PC-9 (cell line): ENCODE measurements around the gene C1orf35. TPM values are rescaled to one million over a fixed set of nuclear protein-coding genes. Genes with fewer than 3 reads are reported as not detected.

ENCODE experiments used
- BruUV-seq: library from RNA; stranded (reverse); fragments of 400-500 nt; replicated peaks from 2 replicates; lab custom pipeline; 2021; lab: Mats Ljungman, UMichigan
- CTCF ChIA-PET: fragments of 300-600 bp; sonication (Branson Sonifier 250); formaldehyde crosslinking; loops from one replicate; lab custom pipeline; 2022; ENCODE audit warnings: antibody characterized with exemption; lab: Charles Lee
- POLR2A ChIA-PET: fragments of 300-600 bp; sonication (Branson Sonifier 250); formaldehyde crosslinking; loops from one replicate; lab custom pipeline; 2022; ENCODE audit warnings: antibody characterized with exemption; ENCODE audit not compliant: unreplicated experiment; lab: Charles Lee
- DNase-seq, 2 experiments: peaks; one replicate each; pipeline versions ENCODE4 v3.0.0 to v3.0.0-alpha.2; 2015 to 2022; ENCODE audit warnings: mixed read lengths in 1 of 2
- H2AFZ ChIP-seq: fragments of 200-600 bp; sonication (generic); 2 replicates; pipeline ENCODE4 v1.8.1; 2017; ENCODE audit warnings: antibody characterized with exemption
- H3F3A ChIP-seq: fragments of 200-600 bp; sonication (generic); 2 replicates; pipeline ENCODE4 v1.8.1; 2017; ENCODE audit warnings: antibody characterized with exemption, mild to moderate bottlenecking, low read depth; ENCODE audit not compliant: insufficient read depth
- H3K27ac ChIP-seq: fragments of 200-600 bp; sonication (generic); 2 replicates; pipeline ENCODE4 v1.6.1; 2016; ENCODE audit warnings: mixed run types
- H3K27me3 ChIP-seq: fragments of 200-600 bp; sonication (generic); 2 replicates; pipeline ENCODE4 v1.6.1; 2016; ENCODE audit warnings: low read depth, mixed run types; ENCODE audit not compliant: insufficient read depth
- H3K36me3 ChIP-seq: fragments of 200-600 bp; sonication (generic); 2 replicates; pipeline ENCODE4 v1.6.1; 2016; ENCODE audit warnings: low read depth, mixed run types
- H3K4me1 ChIP-seq: fragments of 200-600 bp; sonication (generic); replicated peaks from 2 replicates; pipeline ENCODE4 v1.6.1; 2016; ENCODE audit warnings: mixed run types; ENCODE audit not compliant: insufficient read depth
- H3K4me2 ChIP-seq: fragments of 200-600 bp; sonication (generic); 2 replicates; pipeline ENCODE4 v1.6.1; 2017; ENCODE audit warnings: mixed run types
- H3K4me3 ChIP-seq: fragments of 200-600 bp; sonication (generic); 2 replicates; pipeline ENCODE4 v1.6.1; 2016; ENCODE audit warnings: mixed run types
- H3K79me2 ChIP-seq: fragments of 200-600 bp; sonication (generic); 2 replicates; pipeline ENCODE4 v1.6.1; 2017; ENCODE audit warnings: low read depth, mixed run types
- H3K9me2 ChIP-seq: fragments of 200-600 bp; sonication (generic); 2 replicates; pipeline ENCODE4 v1.8.1; 2017; ENCODE audit warnings: mild to moderate bottlenecking; ENCODE audit not compliant: insufficient read depth
- H3K9me3 ChIP-seq: fragments of 200-600 bp; sonication (generic); 2 replicates; pipeline ENCODE4 v1.8.1; 2016; ENCODE audit warnings: low read depth; ENCODE audit not compliant: insufficient read depth
- H4K20me1 ChIP-seq: fragments of 200-600 bp; sonication (generic); 2 replicates; pipeline ENCODE4 v1.8.1; 2017; ENCODE audit not compliant: insufficient read depth
- EZH2 ChIP-seq: fragments of 200-600 bp; sonication (generic); IDR thresholded peaks from 2 replicates; pipeline ENCODE4 v1.8.0; 2017; ENCODE audit warnings: antibody characterized with exemption, low read depth
- intact Hi-C: fragments of 100-400 bp; cut with micrococcal nuclease; formaldehyde crosslinking; loops from one replicate; pipeline ENCODE4 v1.10.0; 2022; ENCODE audit not compliant: unreplicated experiment
- total RNA-seq: library from RNA; stranded (reverse); gene quantifications from 2 replicates; pipeline ENCODE4 v1.2.3, GENCODE V29; 2021
- TF ChIP-seq, protein P1 (sequence below): fragments of 200-600 bp; sonication (generic); conservative IDR thresholded peaks from 2 replicates; pipeline ENCODE4 v1.6.1; 2017; ENCODE audit warnings: mixed run types, antibody characterized with exemption, mild to moderate bottlenecking, moderate library complexity

The C1orf35 gene
- total RNA-seq, 1 experiment from 2014 or later, result 26.4 TPM

DNA sequence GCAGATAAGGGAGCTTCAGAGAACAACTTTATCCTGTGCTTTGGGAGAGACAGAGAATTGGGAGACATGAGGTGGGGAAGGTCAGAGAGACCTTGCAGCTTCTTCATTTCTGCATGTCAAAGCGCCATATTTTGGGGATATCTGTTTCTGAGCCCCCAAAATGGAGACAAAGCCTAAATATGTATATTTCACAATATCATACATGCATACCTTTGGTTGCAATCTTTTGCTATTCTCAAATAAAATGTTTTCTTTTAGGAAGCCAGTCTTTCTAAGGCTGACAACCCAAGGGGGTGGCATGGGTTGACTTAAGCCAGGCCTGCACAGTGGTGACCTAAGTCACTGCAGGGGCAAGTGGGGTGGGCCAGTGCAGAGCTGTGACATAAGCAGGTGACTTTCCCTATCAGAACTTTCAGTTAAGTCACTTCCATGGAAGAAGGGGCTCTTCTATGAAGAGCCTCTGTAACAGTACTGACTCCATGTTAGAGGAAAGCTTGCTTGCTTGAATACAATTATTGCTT, 19.9 kb upstream of the C1orf35 start:
- Histone ChIP-seq H2AFZ (no peak overlapping the region), H3K79me2 (no peaks in the 10 kb centered on the region), H3K4me3 (no peak overlapping the region), H3F3A (no peaks in the 10 kb centered on the region; the same call in 1 of the 2 replicates), H3K27ac (no peak overlapping the region), H3K4me1 (no peaks in the 10 kb centered on the region), H3K9me2 (no peaks in the 10 kb centered on the region), H3K36me3 (no peaks in the 10 kb centered on the region), H3K4me2 (no peak overlapping the region), H3K9me3 (peaks cover 10% of the 10 kb centered on the region; the same call in 1 of the 2 replicates), H4K20me1 (no peaks in the 10 kb centered on the region), H3K27me3 (no peaks in the 10 kb centered on the region)
- BruUV-seq, result no TSS peak
- ChIA-PET CTCF (interaction anchor here (0.6 kb wide), 1 partner anchor 12 kb away, joined by 5 read pairs; no protein-coding TSS in a partner anchor), POLR2A (no interaction called here)
- TF ChIP-seq, protein P1, sequence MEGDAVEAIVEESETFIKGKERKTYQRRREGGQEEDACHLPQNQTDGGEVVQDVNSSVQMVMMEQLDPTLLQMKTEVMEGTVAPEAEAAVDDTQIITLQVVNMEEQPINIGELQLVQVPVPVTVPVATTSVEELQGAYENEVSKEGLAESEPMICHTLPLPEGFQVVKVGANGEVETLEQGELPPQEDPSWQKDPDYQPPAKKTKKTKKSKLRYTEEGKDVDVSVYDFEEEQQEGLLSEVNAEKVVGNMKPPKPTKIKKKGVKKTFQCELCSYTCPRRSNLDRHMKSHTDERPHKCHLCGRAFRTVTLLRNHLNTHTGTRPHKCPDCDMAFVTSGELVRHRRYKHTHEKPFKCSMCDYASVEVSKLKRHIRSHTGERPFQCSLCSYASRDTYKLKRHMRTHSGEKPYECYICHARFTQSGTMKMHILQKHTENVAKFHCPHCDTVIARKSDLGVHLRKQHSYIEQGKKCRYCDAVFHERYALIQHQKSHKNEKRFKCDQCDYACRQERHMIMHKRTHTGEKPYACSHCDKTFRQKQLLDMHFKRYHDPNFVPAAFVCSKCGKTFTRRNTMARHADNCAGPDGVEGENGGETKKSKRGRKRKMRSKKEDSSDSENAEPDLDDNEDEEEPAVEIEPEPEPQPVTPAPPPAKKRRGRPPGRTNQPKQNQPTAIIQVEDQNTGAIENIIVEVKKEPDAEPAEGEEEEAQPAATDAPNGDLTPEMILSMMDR, result no peak
- TF ChIP-seq EZH2, result no peak
- DNase-seq, result no peak
- intact Hi-C loops, result no loop called here

DNA sequence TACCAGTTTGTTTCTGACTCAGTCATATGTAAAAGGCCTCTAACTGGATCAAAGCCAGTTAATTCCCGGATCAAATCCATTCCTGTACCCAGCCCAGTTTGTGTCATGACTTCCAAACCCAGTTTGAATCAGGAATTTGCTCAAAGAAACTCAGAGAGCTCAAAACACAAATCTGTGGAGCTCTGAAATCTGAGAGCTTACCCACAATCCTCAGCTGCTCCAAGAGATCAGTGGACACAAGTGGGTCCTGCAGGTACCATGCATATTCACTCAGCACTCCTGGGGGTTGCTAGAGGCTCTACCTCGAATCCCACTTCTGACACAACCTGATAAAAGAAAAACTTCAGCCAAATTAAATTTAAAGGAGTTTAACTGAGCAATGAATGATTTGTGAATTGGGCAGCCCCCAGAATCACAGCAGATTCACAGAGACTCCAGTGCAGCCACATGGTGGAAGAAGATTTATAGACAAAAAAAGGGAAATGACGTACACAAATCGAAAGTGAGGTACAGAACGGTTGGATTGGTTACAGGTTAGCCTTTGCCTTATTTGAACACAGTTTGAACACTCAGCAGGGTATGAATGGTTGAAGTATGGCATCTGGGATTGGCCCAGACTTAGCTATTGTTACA, 17.8 kb upstream of the C1orf35 start:
- Histone ChIP-seq H3K4me1 (no peaks in the 10 kb centered on the region), H3K9me3 (peaks cover 12% of the 10 kb centered on the region; the same call in 1 of the 2 replicates), H3F3A (no peaks in the 10 kb centered on the region; the same call in 1 of the 2 replicates), H3K27me3 (no peaks in the 10 kb centered on the region), H3K4me2 (no peak overlapping the region), H3K4me3 (no peak overlapping the region), H3K27ac (no peak overlapping the region), H3K36me3 (no peaks in the 10 kb centered on the region), H4K20me1 (no peaks in the 10 kb centered on the region), H2AFZ (no peak overlapping the region), H3K9me2 (no peaks in the 10 kb centered on the region), H3K79me2 (no peaks in the 10 kb centered on the region)
- BruUV-seq, result no TSS peak
- no peak for DNase-seq
- ChIA-PET POLR2A (interaction anchor here (0.6 to 0.7 kb wide), 2 partner anchors 76 to 167 kb away, joined by 3 read pairs; no protein-coding TSS in a partner anchor), CTCF (no interaction called here)
- intact Hi-C loops, result no loop called here
- TF ChIP-seq EZH2, result no peak
- TF ChIP-seq, protein P1, result no peak

DNA sequence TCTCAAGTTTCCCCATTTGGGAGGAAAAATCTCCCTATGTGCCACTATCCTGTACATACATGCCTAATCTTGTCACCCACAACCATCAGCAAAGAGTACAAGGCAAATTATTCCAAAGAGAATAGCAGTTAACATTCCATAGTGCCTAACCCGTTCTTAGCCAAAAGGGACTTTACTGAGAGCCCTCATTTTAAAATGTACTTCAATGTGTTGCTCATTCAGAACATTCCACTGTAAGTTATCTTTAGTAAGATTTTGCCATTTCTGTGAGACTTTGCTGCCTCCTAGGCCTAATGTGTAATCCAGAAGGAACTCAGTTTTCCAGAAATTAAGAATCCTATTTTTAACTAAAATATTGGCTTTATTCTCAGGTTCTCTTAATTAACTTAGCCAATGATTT, 17.2 kb upstream of the C1orf35 start:
- intact Hi-C loops, result no loop called here

More for the DNA sequence above, 17.2 kb upstream of the C1orf35 start:
- Histone ChIP-seq H3K36me3 (no peaks in the 10 kb centered on the region), H2AFZ (no peak overlapping the region), H3K9me3 (peaks cover 12% of the 10 kb centered on the region; the same call in 1 of the 2 replicates), H3K4me2 (no peak overlapping the region), H3K9me2 (no peaks in the 10 kb centered on the region), H3K27me3 (no peaks in the 10 kb centered on the region), H3K4me1 (no peaks in the 10 kb centered on the region), H3F3A (no peaks in the 10 kb centered on the region; the same call in 1 of the 2 replicates), H3K27ac (no peak overlapping the region), H3K79me2 (no peaks in the 10 kb centered on the region), H3K4me3 (no peak overlapping the region), H4K20me1 (no peaks in the 10 kb centered on the region)
- POLR2A ChIA-PET, result interaction anchor here (0.6 kb wide), 1 partner anchor 167 kb away, joined by 3 read pairs; no protein-coding TSS in a partner anchor
- no TSS peak for BruUV-seq
- CTCF ChIA-PET, result no interaction called here
- no peak for DNase-seq
- TF ChIP-seq, protein P1, result no peak
- TF ChIP-seq EZH2, result no peak
